HCT116 (cell line): Measurements from ENCODE around the gene SP3. TPM values are rescaled to one million over a fixed set of nuclear protein-coding genes. Genes with fewer than 3 reads are reported as not detected.

Experiments used
- ATAC-seq: fragments of 200-7000 bp; cut with Tn5 transposase; 2 replicates; pipeline ENCODE4 v1.9.1; 2020; ENCODE audit warnings: mild to moderate bottlenecking, moderate library complexity
- BruUV-seq: library from RNA; stranded (reverse); fragments of 400-500 nt; replicated peaks from 2 replicates; lab custom pipeline; 2021; lab: Mats Ljungman, UMichigan
- CTCF ChIA-PET: fragments of 300-600 bp; sonication (Branson Sonifier 250); formaldehyde crosslinking; loops from one replicate; lab custom pipeline; 2021; ENCODE audit warnings: antibody characterized with exemption; lab: Charles Lee
- POLR2A ChIA-PET: fragments of 300-600, 350-600 bp; sonication (Branson Sonifier 250); formaldehyde crosslinking; loops from one replicate; lab custom pipeline; 2021; ENCODE audit warnings: antibody characterized with exemption; lab: Charles Lee
- RAD21 ChIA-PET, 2 experiments: fragments of 300-600 bp; sonication (Branson Sonifier 250); formaldehyde crosslinking; loops; one replicate each; lab custom pipeline; 2023; ENCODE audit warnings: low total read pairs in 2 of 2; ENCODE audit not compliant: uncharacterized antibody in 2 of 2, unreplicated experiment in 2 of 2, low non-redundant PET in 1 of 2; lab: Charles Lee
- DNase-seq: peaks from one replicate; pipeline ENCODE4 v3.0.0-alpha.2; 2010; ENCODE audit warnings: low read depth, low spot score
- H2AFZ ChIP-seq: fragments of 200-600 bp; shearing (Covaris generic), sonication (generic); 2 replicates; pipeline ENCODE4 v1.6.1; 2017; ENCODE audit warnings: low read depth, mixed run types, mixed read lengths, antibody characterized with exemption, low read length; ENCODE audit not compliant: poor library complexity, severe bottlenecking
- H3K27ac ChIP-seq: 2 replicates; pipeline ENCODE4 v1.5.1; 2012; ENCODE audit warnings: low read depth, low read length
- H3K27me3 ChIP-seq: fragments of 200-600 bp; sonication (generic); 2 replicates; pipeline ENCODE4 v1.6.1; 2016; ENCODE audit warnings: mixed run types, low read length, mixed read lengths; ENCODE audit not compliant: insufficient read depth
- H3K36me3 ChIP-seq, 2 experiments: fragments of 200-500 bp in 1 of 2; fragments of 200-600 bp in 1 of 2; sonication (Bioruptor generic) in 1 of 2; sonication (generic) in 1 of 2; 2 replicates each; pipeline versions ENCODE4 v1.5.1 to v1.6.1; 2014 to 2016; ENCODE audit warnings: low read length in 2 of 2, inconsistent platforms in 1 of 2, mixed read lengths in 1 of 2, mixed run types in 1 of 2; ENCODE audit not compliant: insufficient read depth in 2 of 2, control insufficient read depth in 1 of 2
- H3K4me1 ChIP-seq, 2 experiments: fragments of 200-600 bp in 1 of 2; sonication (generic) in 1 of 2; 2 replicates each; pipeline versions ENCODE4 v1.5.1 to v1.6.1; 2012 to 2017; ENCODE audit warnings: low read length in 2 of 2, inconsistent platforms in 1 of 2, mild to moderate bottlenecking in 1 of 2, mixed read lengths in 1 of 2, mixed run types in 1 of 2, moderate library complexity in 1 of 2; ENCODE audit not compliant: insufficient read depth in 2 of 2, control insufficient read depth in 1 of 2
- H3K4me2 ChIP-seq: fragments of 200-600 bp; sonication (generic); 2 replicates; pipeline ENCODE4 v1.6.1; 2017; ENCODE audit warnings: mixed run types, low read length, mixed read lengths
- H3K4me3 ChIP-seq, 2 experiments: fragments of 200-600 bp in 1 of 2; sonication (generic) in 1 of 2; replicated peaks in 1 of 2; 2 replicates each; pipeline ENCODE4 v1.5.1; 2011 to 2016; ENCODE audit warnings: low read length in 2 of 2, control low read depth in 1 of 2, low read depth in 1 of 2, mild to moderate bottlenecking in 1 of 2, mixed read lengths in 1 of 2, mixed run types in 1 of 2
- H3K79me2 ChIP-seq: fragments of 200-600 bp; sonication (generic); 2 replicates; pipeline ENCODE4 v1.6.1; 2017; ENCODE audit warnings: mild to moderate bottlenecking, mixed run types, low read length, moderate library complexity, mixed read lengths; ENCODE audit not compliant: insufficient read depth
- H3K9ac ChIP-seq: fragments of 200-600 bp; sonication (generic); 2 replicates; pipeline ENCODE4 v1.6.1; 2016; ENCODE audit warnings: low read length, mixed read lengths
- H3K9me2 ChIP-seq: fragments of 200-600 bp; sonication (generic), shearing (Covaris generic); 2 replicates; pipeline ENCODE4 v1.6.1; 2017; ENCODE audit warnings: mixed run types, mild to moderate bottlenecking, moderate library complexity; ENCODE audit not compliant: insufficient read depth
- H3K9me3 ChIP-seq, 2 experiments: fragments of 200-500 bp in 1 of 2; fragments of 200-600 bp in 1 of 2; sonication (Bioruptor generic) in 1 of 2; sonication (generic) in 1 of 2; 2 replicates each; pipeline ENCODE4 v1.6.1; 2014 to 2017; ENCODE audit warnings: low read length in 2 of 2, mixed read lengths in 2 of 2, inconsistent platforms in 1 of 2, low read depth in 1 of 2, mild to moderate bottlenecking in 1 of 2, mixed run types in 1 of 2, moderate library complexity in 1 of 2; ENCODE audit not compliant: control insufficient read depth in 1 of 2, insufficient read depth in 1 of 2
- H4K20me1 ChIP-seq: fragments of 200-600 bp; sonication (generic), shearing (Covaris generic); 2 replicates; pipeline ENCODE4 v1.6.1; 2017; ENCODE audit warnings: mixed run types, mild to moderate bottlenecking, moderate library complexity; ENCODE audit not compliant: insufficient read depth
- CBX3 ChIP-seq: IDR thresholded peaks from 2 replicates; pipeline ENCODE4 v1.6.1; 2012; ENCODE audit warnings: low read depth
- ELF1 ChIP-seq: IDR thresholded peaks from 2 replicates; pipeline ENCODE4 v1.6.1; 2012; ENCODE audit warnings: low read depth, borderline replicate concordance
- EZH2 ChIP-seq: fragments of 200-600 bp; sonication (generic); IDR thresholded peaks from 2 replicates; pipeline ENCODE4 v1.6.1; 2017; ENCODE audit warnings: antibody characterized with exemption, mixed run types
- EZH2phosphoT487 ChIP-seq: fragments of 200-600 bp; IDR thresholded peaks from 2 replicates; pipeline ENCODE4 v1.6.1; 2018; ENCODE audit warnings: antibody characterized with exemption, borderline replicate concordance
- FOSL1 ChIP-seq: IDR thresholded peaks from 2 replicates; pipeline ENCODE4 v1.6.1; 2012; ENCODE audit warnings: low read depth
- JUND ChIP-seq: IDR thresholded peaks from 2 replicates; pipeline ENCODE4 v1.6.1; 2012
- POLR2AphosphoS5 ChIP-seq: IDR thresholded peaks from 2 replicates; pipeline ENCODE4 v1.6.1; 2011; ENCODE audit warnings: mild to moderate bottlenecking, low read depth, low read length, moderate library complexity
- SP1 ChIP-seq: IDR thresholded peaks from 2 replicates; pipeline ENCODE4 v1.6.1; 2012; ENCODE audit warnings: low read depth
- YY1 ChIP-seq: IDR thresholded peaks from 2 replicates; pipeline ENCODE4 v1.6.1; 2011; ENCODE audit warnings: low read length, low read depth, moderate library complexity, mild to moderate bottlenecking; ENCODE audit not compliant: insufficient replicate concordance; ENCODE audit errors: extremely low read depth
- ZFX ChIP-seq: fragments of 450-650 bp; IDR thresholded peaks from 2 replicates; pipeline ENCODE4 v1.6.1; 2017
- ZNF274 ChIP-seq: fragments of 200-500 bp; sonication (Bioruptor generic); IDR thresholded peaks from 2 replicates; pipeline ENCODE4 v1.6.1; 2014; ENCODE audit warnings: mild to moderate bottlenecking, low read depth, low read length, inconsistent platforms
- intact Hi-C: fragments of 100-400 bp; cut with micrococcal nuclease; formaldehyde crosslinking; loops from 2 replicates; pipeline ENCODE4 v1.10.0; 2022
- total RNA-seq: library from RNA; stranded (reverse); gene quantifications from one replicate; pipeline ENCODE4 v1.2.1, GENCODE V29; 2021; ENCODE audit not compliant: unreplicated experiment
- TF ChIP-seq, protein P1 (sequence below): IDR thresholded peaks from 2 replicates; pipeline ENCODE4 v1.6.1; 2012
- TF ChIP-seq, protein P2 (sequence below): IDR thresholded peaks from 2 replicates; pipeline ENCODE4 v1.6.1; 2012; ENCODE audit warnings: low read depth
- TF ChIP-seq, protein P3 (sequence below): IDR thresholded peaks from 2 replicates; pipeline ENCODE4 v1.6.1; 2012
- TF ChIP-seq, protein P4 (sequence below), 3 experiments: fragments of 200-600 bp in 1 of 3; sonication (generic) in 1 of 3; IDR thresholded peaks in 2 of 3; conservative IDR thresholded peaks in 1 of 3; 2 replicates each; pipeline ENCODE4 v1.5.1; 2012 to 2017; ENCODE audit warnings: low read depth in 2 of 3, low read length in 2 of 3, antibody characterized with exemption in 1 of 3, borderline replicate concordance in 1 of 3, control low read depth in 1 of 3, mild to moderate bottlenecking in 1 of 3, mixed read lengths in 1 of 3, mixed run types in 1 of 3, moderate library complexity in 1 of 3; ENCODE audit not compliant: insufficient read depth in 1 of 3

SP3 gene
- total RNA-seq, 1 experiment from 2014 or later, result 98.0 TPM

DNA sequence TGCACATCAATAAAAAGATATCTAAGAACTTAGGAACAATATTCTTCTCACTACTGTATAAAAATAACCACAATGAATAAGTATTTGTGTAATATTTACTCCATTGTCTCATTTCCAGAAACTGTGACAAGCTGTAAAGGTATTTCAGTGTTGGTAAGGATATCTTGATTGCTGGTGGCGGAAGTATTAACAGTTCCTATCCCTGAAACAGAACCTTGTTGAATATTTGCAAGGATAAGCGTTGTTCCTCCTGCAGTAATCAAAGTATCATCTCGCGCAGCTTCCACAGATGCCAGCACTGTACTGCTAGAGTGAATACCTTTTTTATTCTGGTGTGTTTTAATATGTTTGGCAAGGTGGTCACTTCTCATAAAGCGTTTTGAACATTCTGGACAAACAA is 55.3 kb downstream of the SP3 start:
- TF ChIP-seq, protein P1, sequence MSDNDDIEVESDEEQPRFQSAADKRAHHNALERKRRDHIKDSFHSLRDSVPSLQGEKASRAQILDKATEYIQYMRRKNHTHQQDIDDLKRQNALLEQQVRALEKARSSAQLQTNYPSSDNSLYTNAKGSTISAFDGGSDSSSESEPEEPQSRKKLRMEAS, result no peak
- TF ChIP-seq JUND (no peak), ZFX (no peak), YY1 (no peak), POLR2AphosphoS5 (no peak), ZNF274 (no peak), EZH2phosphoT487 (no peak), ELF1 (no peak), SP1 (no peak), FOSL1 (no peak), CBX3 (no peak), EZH2 (no peak)
- TF ChIP-seq, protein P2, sequence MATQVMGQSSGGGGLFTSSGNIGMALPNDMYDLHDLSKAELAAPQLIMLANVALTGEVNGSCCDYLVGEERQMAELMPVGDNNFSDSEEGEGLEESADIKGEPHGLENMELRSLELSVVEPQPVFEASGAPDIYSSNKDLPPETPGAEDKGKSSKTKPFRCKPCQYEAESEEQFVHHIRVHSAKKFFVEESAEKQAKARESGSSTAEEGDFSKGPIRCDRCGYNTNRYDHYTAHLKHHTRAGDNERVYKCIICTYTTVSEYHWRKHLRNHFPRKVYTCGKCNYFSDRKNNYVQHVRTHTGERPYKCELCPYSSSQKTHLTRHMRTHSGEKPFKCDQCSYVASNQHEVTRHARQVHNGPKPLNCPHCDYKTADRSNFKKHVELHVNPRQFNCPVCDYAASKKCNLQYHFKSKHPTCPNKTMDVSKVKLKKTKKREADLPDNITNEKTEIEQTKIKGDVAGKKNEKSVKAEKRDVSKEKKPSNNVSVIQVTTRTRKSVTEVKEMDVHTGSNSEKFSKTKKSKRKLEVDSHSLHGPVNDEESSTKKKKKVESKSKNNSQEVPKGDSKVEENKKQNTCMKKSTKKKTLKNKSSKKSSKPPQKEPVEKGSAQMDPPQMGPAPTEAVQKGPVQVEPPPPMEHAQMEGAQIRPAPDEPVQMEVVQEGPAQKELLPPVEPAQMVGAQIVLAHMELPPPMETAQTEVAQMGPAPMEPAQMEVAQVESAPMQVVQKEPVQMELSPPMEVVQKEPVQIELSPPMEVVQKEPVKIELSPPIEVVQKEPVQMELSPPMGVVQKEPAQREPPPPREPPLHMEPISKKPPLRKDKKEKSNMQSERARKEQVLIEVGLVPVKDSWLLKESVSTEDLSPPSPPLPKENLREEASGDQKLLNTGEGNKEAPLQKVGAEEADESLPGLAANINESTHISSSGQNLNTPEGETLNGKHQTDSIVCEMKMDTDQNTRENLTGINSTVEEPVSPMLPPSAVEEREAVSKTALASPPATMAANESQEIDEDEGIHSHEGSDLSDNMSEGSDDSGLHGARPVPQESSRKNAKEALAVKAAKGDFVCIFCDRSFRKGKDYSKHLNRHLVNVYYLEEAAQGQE, result no peak
- TF ChIP-seq, protein P3, sequence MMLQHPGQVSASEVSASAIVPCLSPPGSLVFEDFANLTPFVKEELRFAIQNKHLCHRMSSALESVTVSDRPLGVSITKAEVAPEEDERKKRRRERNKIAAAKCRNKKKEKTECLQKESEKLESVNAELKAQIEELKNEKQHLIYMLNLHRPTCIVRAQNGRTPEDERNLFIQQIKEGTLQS, result no peak
- TF ChIP-seq, protein P4, sequence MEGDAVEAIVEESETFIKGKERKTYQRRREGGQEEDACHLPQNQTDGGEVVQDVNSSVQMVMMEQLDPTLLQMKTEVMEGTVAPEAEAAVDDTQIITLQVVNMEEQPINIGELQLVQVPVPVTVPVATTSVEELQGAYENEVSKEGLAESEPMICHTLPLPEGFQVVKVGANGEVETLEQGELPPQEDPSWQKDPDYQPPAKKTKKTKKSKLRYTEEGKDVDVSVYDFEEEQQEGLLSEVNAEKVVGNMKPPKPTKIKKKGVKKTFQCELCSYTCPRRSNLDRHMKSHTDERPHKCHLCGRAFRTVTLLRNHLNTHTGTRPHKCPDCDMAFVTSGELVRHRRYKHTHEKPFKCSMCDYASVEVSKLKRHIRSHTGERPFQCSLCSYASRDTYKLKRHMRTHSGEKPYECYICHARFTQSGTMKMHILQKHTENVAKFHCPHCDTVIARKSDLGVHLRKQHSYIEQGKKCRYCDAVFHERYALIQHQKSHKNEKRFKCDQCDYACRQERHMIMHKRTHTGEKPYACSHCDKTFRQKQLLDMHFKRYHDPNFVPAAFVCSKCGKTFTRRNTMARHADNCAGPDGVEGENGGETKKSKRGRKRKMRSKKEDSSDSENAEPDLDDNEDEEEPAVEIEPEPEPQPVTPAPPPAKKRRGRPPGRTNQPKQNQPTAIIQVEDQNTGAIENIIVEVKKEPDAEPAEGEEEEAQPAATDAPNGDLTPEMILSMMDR (IDR thresholded peaks at IDR 0.05 in 2 of 3, conservative IDR thresholded peaks at IDR 0.05 in 1 of 3; ENCODE audit: borderline replicate concordance in 1 of 3, insufficient read depth in 1 of 3, low read depth in 2 of 3, low read length in 2 of 3), result no peak
- Histone ChIP-seq H3K4me3 (no peak overlapping the region), H4K20me1 (peaks cover 9% of the 10 kb centered on the region), H3K27me3 (no peaks in the 10 kb centered on the region), H3K4me1 (no peaks in the 10 kb centered on the region), H2AFZ (no peak overlapping the region), H3K9me3 (no peaks in the 10 kb centered on the region), H3K36me3 (peaks cover 24 to 34% of the 10 kb centered on the region in 2 experiments), H3K4me2 (no peak overlapping the region), H3K9ac (no peak overlapping the region), H3K9me2 (no peaks in the 10 kb centered on the region), H3K27ac (no peak overlapping the region), H3K79me2 (peaks cover 32% of the 10 kb centered on the region)
- no TSS peak for BruUV-seq
- POLR2A ChIA-PET, result no interaction called here
- intact Hi-C loops, result no loop called here
- ATAC-seq (no peak), DNase-seq (no peak)
- RAD21 ChIA-PET, result no interaction called here
- CTCF ChIA-PET, result no interaction called here
